ENCODE measurements around the gene DDIT4. TPM values are rescaled to one million over a fixed set of nuclear protein-coding genes. Genes with fewer than 3 reads are reported as not detected.

The DDIT4 gene
- total and polyA plus RNA-seq, 9 of the 15 experiments (the other 6 are each of a cell fraction or from before 2014, with no cell fraction given) = 8.2 to 675 (median 159) TPM

DNA sequence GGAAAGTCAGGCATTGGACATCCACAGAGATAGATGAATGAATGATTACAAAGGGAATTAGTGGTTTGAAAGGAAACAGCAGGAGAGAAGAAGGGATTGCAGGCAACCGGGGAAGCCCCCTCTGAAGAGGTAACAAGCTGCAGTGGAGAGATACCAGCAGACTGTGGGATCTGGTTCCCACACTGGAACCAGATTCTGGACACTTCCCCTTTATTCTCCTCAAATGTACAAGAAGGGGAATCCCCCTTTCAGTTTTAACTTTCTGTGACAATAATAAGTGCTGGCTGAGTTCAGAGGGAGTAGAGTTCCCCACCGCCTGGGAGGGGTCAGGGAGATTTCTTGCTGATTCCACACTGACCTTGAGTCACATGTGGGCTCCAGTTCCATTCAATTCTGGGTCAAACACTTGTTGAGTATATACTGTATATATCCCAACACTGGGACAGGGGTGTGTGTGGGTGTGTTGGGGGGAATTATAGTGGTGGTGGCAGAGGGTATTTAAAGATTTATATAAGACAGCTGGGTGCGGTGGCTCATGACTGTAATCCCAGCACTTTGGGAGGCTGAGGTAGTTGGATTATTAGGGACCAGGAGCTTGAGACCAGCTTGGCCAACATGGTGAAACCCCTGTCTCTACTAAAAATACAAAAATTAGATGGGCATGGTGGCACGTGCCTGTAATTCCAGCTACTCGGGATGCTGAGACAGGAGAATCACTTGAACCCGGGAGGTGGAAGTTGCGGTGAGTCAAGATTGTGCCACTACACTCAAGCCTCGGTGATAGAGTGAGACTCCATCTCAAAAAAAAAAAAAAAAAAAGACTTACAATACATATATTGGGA, 16.5 kb upstream of the DDIT4 start (continued):
- TF ChIP-seq CREB3L1 (IDR thresholded peaks at IDR 0.05; ENCODE audit: borderline replicate concordance, low read depth) = no peak
- TF ChIP-seq CBX1 (IDR thresholded peaks at IDR 0.05; ENCODE audit: low read depth) = no peak
- no peak for TF ChIP-seq ZFX (CRISPR knock-in tag; IDR thresholded peaks at IDR 0.05)
- no peak for TF ChIP-seq NFYB (IDR thresholded peaks at IDR 0.05; ENCODE audit: extremely low read depth, insufficient read length)
- no peak for TF ChIP-seq TCF7L2 (IDR thresholded peaks at IDR 0.05; ENCODE audit: low read depth, low read length)
- no peak for TF ChIP-seq ZNF41 (CRISPR knock-in tag; conservative IDR thresholded peaks at IDR 0.05)
- TF ChIP-seq SIRT6 (IDR thresholded peaks at IDR 0.05; ENCODE audit: low read depth, low read length) = no peak
- no peak for TF ChIP-seq SRSF3 (IDR thresholded peaks at IDR 0.05; ENCODE audit: insufficient read depth, low read length)
- no peak for TF ChIP-seq TEAD1 (CRISPR knock-in tag; IDR thresholded peaks at IDR 0.05)
- TF ChIP-seq RNF2 (IDR thresholded peaks at IDR 0.05) = no peak; the same call in 1 of the 2 replicates
- TF ChIP-seq FUS (optimal IDR thresholded peaks at IDR 0.05; ENCODE audit: low read depth, low read length) = no peak
- no peak for TF ChIP-seq OTX1 (CRISPR knock-in tag; IDR thresholded peaks at IDR 0.05)
- TF ChIP-seq, protein P1, sequence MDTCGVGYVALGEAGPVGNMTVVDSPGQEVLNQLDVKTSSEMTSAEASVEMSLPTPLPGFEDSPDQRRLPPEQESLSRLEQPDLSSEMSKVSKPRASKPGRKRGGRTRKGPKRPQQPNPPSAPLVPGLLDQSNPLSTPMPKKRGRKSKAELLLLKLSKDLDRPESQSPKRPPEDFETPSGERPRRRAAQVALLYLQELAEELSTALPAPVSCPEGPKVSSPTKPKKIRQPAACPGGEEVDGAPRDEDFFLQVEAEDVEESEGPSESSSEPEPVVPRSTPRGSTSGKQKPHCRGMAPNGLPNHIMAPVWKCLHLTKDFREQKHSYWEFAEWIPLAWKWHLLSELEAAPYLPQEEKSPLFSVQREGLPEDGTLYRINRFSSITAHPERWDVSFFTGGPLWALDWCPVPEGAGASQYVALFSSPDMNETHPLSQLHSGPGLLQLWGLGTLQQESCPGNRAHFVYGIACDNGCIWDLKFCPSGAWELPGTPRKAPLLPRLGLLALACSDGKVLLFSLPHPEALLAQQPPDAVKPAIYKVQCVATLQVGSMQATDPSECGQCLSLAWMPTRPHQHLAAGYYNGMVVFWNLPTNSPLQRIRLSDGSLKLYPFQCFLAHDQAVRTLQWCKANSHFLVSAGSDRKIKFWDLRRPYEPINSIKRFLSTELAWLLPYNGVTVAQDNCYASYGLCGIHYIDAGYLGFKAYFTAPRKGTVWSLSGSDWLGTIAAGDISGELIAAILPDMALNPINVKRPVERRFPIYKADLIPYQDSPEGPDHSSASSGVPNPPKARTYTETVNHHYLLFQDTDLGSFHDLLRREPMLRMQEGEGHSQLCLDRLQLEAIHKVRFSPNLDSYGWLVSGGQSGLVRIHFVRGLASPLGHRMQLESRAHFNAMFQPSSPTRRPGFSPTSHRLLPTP (IDR thresholded peaks at IDR 0.05; ENCODE audit: borderline replicate concordance, extremely low read depth, insufficient read length) = no peak
- TF ChIP-seq ZNF263 (CRISPR knock-in tag; IDR thresholded peaks at IDR 0.05; ENCODE audit: borderline replicate concordance) = no peak
- no peak for TF ChIP-seq DDX20 (tag; IDR thresholded peaks at IDR 0.05; ENCODE audit: low read depth)
- TF ChIP-seq MAFG (tag; conservative IDR thresholded peaks at IDR 0.05) = no peak
- TF ChIP-seq ZNF143 (CRISPR knock-in tag; IDR thresholded peaks at IDR 0.05) = no peak
- peak; percentile 98 for TF ChIP-seq ZNF24 (IDR thresholded peaks at IDR 0.05)
- no peak for TF ChIP-seq LARP7 (IDR thresholded peaks at IDR 0.05)
- TF ChIP-seq NR4A1 (CRISPR knock-in tag; IDR thresholded peaks at IDR 0.05) = no peak
- no peak for TF ChIP-seq NR4A1 (tag; IDR thresholded peaks at IDR 0.05)
- no peak for TF ChIP-seq FIP1L1 (IDR thresholded peaks at IDR 0.05; ENCODE audit: low read depth, low read length, poor library complexity, severe bottlenecking)
